ACC112 (cell line): ENCODE results near the gene OR2S2.
A peak's percentile ranks its signal among the peaks of the same experiment; 100 is the strongest.

Experiments used
- H2AFZ ChIP-seq: fragments of 200-600 bp; sonication (generic); one replicate; pipeline ENCODE4 v1.6.0; 2017; ENCODE audit warnings: antibody characterized with exemption, low read length; ENCODE audit not compliant: unreplicated experiment
- H3K27ac ChIP-seq: fragments of 200-600 bp; sonication (generic); 2 replicates; pipeline ENCODE4 v1.5.1; 2014; ENCODE audit warnings: low read depth, mild to moderate bottlenecking, antibody characterized with exemption, low read length, moderate library complexity
- H3K27me3 ChIP-seq: fragments of 200-600 bp; sonication (generic); 2 replicates; pipeline ENCODE4 v1.6.1; 2014; ENCODE audit warnings: mild to moderate bottlenecking, antibody characterized with exemption, low read length, moderate library complexity, mixed read lengths; ENCODE audit not compliant: insufficient read depth
- H3K36me3 ChIP-seq: fragments of 200-600 bp; sonication (generic); 2 replicates; pipeline ENCODE4 v1.6.1; 2016; ENCODE audit warnings: mild to moderate bottlenecking, antibody characterized with exemption, low read length, moderate library complexity, mixed read lengths; ENCODE audit not compliant: insufficient read depth
- H3K4me1 ChIP-seq: fragments of 200-600 bp; sonication (generic); one replicate; pipeline ENCODE4 v1.6.1; 2016; ENCODE audit warnings: low read length, mixed read lengths; ENCODE audit not compliant: insufficient read depth, unreplicated experiment, control insufficient read depth
- H3K4me3 ChIP-seq: fragments of 200-600 bp; sonication (generic); 2 replicates; pipeline ENCODE4 v1.5.1; 2014; ENCODE audit warnings: mild to moderate bottlenecking, low read depth, low read length
- H3K79me2 ChIP-seq: fragments of 200-600 bp; sonication (generic); one replicate; pipeline ENCODE4 v1.6.0; 2016; ENCODE audit warnings: low read length; ENCODE audit not compliant: control insufficient read depth, unreplicated experiment, insufficient read depth

Gene OR2S2

DNA sequence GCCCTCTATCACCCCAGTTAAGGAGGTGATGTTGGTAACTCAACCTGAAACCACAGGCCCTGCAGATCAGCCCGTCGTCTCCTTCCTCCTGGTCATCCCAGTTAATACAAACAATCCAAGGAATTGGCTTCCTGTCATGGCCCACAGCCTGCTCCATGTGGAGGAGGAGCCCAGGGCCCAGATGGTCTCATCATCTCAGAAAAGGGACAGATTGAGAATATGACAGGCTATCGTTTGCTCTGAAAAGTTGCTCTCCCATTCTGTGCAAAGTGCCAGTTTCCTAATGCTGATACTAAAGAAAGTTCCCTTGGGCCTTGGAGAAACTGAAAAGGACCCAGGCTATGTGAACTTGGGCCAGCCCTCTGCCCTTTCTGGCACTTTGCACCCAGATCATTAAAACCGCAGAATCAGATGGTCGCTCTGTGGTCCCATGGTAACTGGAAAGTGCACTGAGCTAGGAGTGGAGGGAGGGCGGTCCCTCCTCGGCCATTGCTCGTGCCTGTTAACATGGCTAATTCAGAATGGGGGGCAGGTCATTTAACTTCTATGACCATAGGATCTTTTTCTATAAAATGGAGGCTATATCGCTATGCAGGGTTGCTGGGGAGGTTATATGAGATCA lies 49.3 kb downstream of the OR2S2 start:
- H3K4me1 ChIP-seq = peaks cover 73% of the 10 kb centered on the region
- peak overlapping the region; percentile 12 for H2AFZ ChIP-seq
- H3K79me2 ChIP-seq = no peaks in the 10 kb centered on the region
- H3K36me3 ChIP-seq = no peaks in the 10 kb centered on the region
- no peaks in the 10 kb centered on the region for H3K27me3 ChIP-seq
- peak overlapping the region; percentile 28 for H3K4me3 ChIP-seq
- H3K27ac ChIP-seq = peak overlapping the region; percentile 99

DNA sequence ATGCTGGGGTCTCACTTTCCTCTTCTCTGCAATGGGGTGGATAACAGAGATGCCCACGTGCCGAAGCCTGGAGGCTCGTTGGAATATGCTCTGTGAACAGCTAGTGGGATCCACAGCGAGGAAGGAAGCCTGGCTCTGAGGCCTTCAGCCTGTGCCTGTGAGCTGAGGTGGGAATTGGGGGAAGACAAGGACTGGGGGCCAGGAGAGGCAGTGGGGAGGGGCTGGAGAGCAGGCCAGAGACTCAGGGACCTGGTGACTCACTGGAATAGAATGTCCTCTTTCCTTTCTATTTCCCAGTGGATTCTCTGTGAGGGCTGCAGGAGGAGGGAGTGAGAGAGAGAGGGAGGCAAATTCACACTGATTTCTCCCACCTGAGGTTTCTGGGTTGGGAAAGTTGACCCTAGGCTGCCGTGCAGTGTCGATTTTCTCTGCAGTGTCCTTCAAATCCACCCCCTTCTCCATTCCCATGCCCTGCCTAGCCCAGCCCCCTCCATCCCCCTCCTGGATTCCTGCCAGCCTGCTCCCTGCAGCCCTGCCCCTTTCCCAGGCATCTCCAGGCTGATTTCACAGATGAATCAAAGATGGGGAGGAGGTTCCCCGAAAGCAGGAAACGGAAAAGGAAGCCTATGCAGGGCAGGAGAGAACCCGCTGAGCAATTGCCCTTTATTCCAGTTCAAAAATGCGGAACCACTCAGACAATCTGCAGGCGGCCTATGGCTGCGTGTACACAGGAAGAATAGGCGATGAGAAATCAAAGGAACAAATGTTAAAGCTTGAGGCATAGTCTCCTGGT lies 50.0 kb downstream of the OR2S2 start:
- peak overlapping the region; percentile 12 for H2AFZ ChIP-seq
- H3K79me2 ChIP-seq = no peaks in the 10 kb centered on the region
- H3K4me3 ChIP-seq = peak overlapping the region; percentile 58
- peak overlapping the region; percentile 99 for H3K27ac ChIP-seq
- no peaks in the 10 kb centered on the region for H3K27me3 ChIP-seq
- peaks cover 78% of the 10 kb centered on the region for H3K4me1 ChIP-seq
- H3K36me3 ChIP-seq = no peaks in the 10 kb centered on the region
